IPS-11a (cell line): ENCODE data around the gene TIMM10B.

Experiments
- H3K4me3 ChIP-seq: one replicate; pipeline ENCODE4 v1.5.1; 2013; ENCODE audit warnings: low read depth, low read length, control low read depth

Gene TIMM10B

GRCh38 chr11:6481012-6481923 is at the start of gene TIMM10B, which contains the start of gene ARFIP2:
TSS of gene TIMM10B (plus strand) at chr11:6481501. CDS start at chr11:6481517, 16 bp downstream.
TSS of gene ARFIP2 (minus strand) at chr11:6481331. CDS start at chr11:6480421, 910 bp downstream.
- H3K4me3 ChIP-seq, result peak within 1 kb of the TSS; percentile 100

- no peak overlapping the region for H3K4me3 ChIP-seq
Observed at GRCh38 chr11:6431861-6432260, 49.4 kb upstream of the TIMM10B start.

- H3K4me3 ChIP-seq, result no peak overlapping the region
Observed at GRCh38 chr11:6433998-6434660, 47.2 kb upstream of the TIMM10B start.

GRCh38 chr11:6437423-6437822 is 43.9 kb upstream of the TIMM10B start:
- no peak overlapping the region for H3K4me3 ChIP-seq

- no peak overlapping the region for H3K4me3 ChIP-seq
Observed at GRCh38 chr11:6437993-6438392, 43.3 kb upstream of the TIMM10B start.

GRCh38 chr11:6438979-6439571 is 42.2 kb upstream of the TIMM10B start:
- no peak overlapping the region for H3K4me3 ChIP-seq

- H3K4me3 ChIP-seq, result no peak within 1 kb of the TSS
Observed at GRCh38 chr11:6440906-6441358, 40.4 kb upstream of the TIMM10B start, which contains the start of gene HPX. TSS of gene HPX (minus strand) at chr11:6440987. CDS start at chr11:6440963, 24 bp downstream.

GRCh38 chr11:6442441-6442840 is 38.9 kb upstream of the TIMM10B start:
- no peak overlapping the region for H3K4me3 ChIP-seq

- no peak overlapping the region for H3K4me3 ChIP-seq
Observed at GRCh38 chr11:6443269-6444003, 37.9 kb upstream of the TIMM10B start.

GRCh38 chr11:6448574-6448973 is 32.7 kb upstream of the TIMM10B start:
- no peak overlapping the region for H3K4me3 ChIP-seq

- H3K4me3 ChIP-seq, result no peak overlapping the region
Observed at GRCh38 chr11:6452219-6452618, 29.1 kb upstream of the TIMM10B start.

- H3K4me3 ChIP-seq, result no peak overlapping the region
Observed at GRCh38 chr11:6453152-6453551, 28.1 kb upstream of the TIMM10B start.

GRCh38 chr11:6455070-6455469 is 26.2 kb upstream of the TIMM10B start:
- H3K4me3 ChIP-seq, result no peak overlapping the region

GRCh38 chr11:6456361-6457073 is 24.8 kb upstream of the TIMM10B start:
- no peak overlapping the region for H3K4me3 ChIP-seq

GRCh38 chr11:6457581-6458320 is 23.6 kb upstream of the TIMM10B start:
- no peak overlapping the region for H3K4me3 ChIP-seq

GRCh38 chr11:6458352-6459098 is 22.8 kb upstream of the TIMM10B start:
- H3K4me3 ChIP-seq, result no peak overlapping the region

GRCh38 chr11:6459099-6459450 is 22.2 kb upstream of the TIMM10B start:
- no peak overlapping the region for H3K4me3 ChIP-seq

- no peak overlapping the region for H3K4me3 ChIP-seq
Observed at GRCh38 chr11:6468712-6469495, 12.4 kb upstream of the TIMM10B start.
